Spleen (tissue), 11 donors: ENCODE data around the gene ZBP1. TPM values are rescaled to one million over a fixed set of nuclear protein-coding genes. Genes with fewer than 3 reads are reported as not detected.

ENCODE experiments used
- DNase-seq: peaks from one replicate; pipeline ENCODE4 v3.0.0-alpha.2; 2020
- H3K27ac ChIP-seq, 8 donors: fragments of 200-600 bp; sonication (generic) in 7 of 8; 1 replicate in 4 of 8; 2 replicates in 4 of 8; pipeline versions ENCODE4 v1.5.0 to v1.8.0; 2016 to 2021; ENCODE audit warnings: inconsistent platforms in 4 of 8, mild to moderate bottlenecking in 4 of 8, moderate library complexity in 1 of 8
- H3K27me3 ChIP-seq, 7 donors: fragments of 200-600 bp; sonication (generic) in 6 of 7; replicated peaks in 1 of 7; 1 replicate in 4 of 7; 2 replicates in 3 of 7; pipeline versions ENCODE4 v1.5.0 to v1.8.0; 2016 to 2021; ENCODE audit warnings: inconsistent platforms in 3 of 7, mild to moderate bottlenecking in 1 of 7
- H3K36me3 ChIP-seq, 6 donors: fragments of 200-600 bp; sonication (generic) in 5 of 6; 1 replicate in 4 of 6; 2 replicates in 2 of 6; pipeline versions ENCODE4 v1.5.0 to v1.8.0; 2016 to 2021; ENCODE audit warnings: inconsistent platforms in 2 of 6
- H3K4me1 ChIP-seq, 6 donors: fragments of 200-600 bp; sonication (generic) in 5 of 6; 1 replicate in 3 of 6; 2 replicates in 3 of 6; pipeline versions ENCODE4 v1.5.0 to v1.8.0; 2016 to 2021; ENCODE audit warnings: inconsistent platforms in 3 of 6
- H3K4me3 ChIP-seq, 8 donors: fragments of 200-600 bp; sonication (generic) in 7 of 8; 1 replicate in 4 of 8; 2 replicates in 4 of 8; pipeline versions ENCODE4 v1.5.0 to v1.8.0; 2016 to 2021; ENCODE audit warnings: inconsistent platforms in 4 of 8, mild to moderate bottlenecking in 4 of 8, moderate library complexity in 2 of 8
- H3K9me3 ChIP-seq, 8 donors: fragments of 200-600 bp; sonication (generic) in 7 of 8; 1 replicate in 4 of 8; 2 replicates in 4 of 8; pipeline versions ENCODE4 v1.5.0 to v1.8.0; 2016 to 2021; ENCODE audit warnings: inconsistent platforms in 4 of 8
- CTCF ChIP-seq, 11 experiments: fragments of 200-600 bp in 7 of 11; fragments of 450-650 bp in 4 of 11; sonication (generic) in 4 of 11; IDR thresholded peaks in 8 of 11; conservative IDR thresholded peaks in 3 of 11; 1 replicate in 7 of 11; 2 replicates in 4 of 11; pipeline versions ENCODE4 v1.4.0 to v1.8.0; 2016 to 2021; ENCODE audit warnings: antibody characterized with exemption in 11 of 11, inconsistent platforms in 4 of 11, mild to moderate bottlenecking in 1 of 11
- POLR2A ChIP-seq, 3 donors: fragments of 450-650 bp; IDR thresholded peaks; one replicate each; pipeline ENCODE4 v1.5.1; 2017; ENCODE audit warnings: antibody characterized with exemption in 3 of 3, mild to moderate bottlenecking in 1 of 3
- POLR2AphosphoS5 ChIP-seq, 3 donors: sonication (generic); formaldehyde crosslinking; IDR thresholded peaks; one replicate each; pipeline ENCODE4 v1.5.1; 2017; ENCODE audit warnings: antibody characterized with exemption in 3 of 3
- WGBS, 5 donors: extraction: QIAGEN DNeasy Blood & Tissue Kit in 3 of 5; methylation state at CpG; one replicate each; pipeline versions ENCODE4 v1.1.5 to v1.1.7; 2013 to 2018; 5-methylcytosine and 5-hydroxymethylcytosine counted together
- intact Hi-C: fragments of 100-400 bp; cut with DNase I; formaldehyde crosslinking; loops from one replicate; pipeline ENCODE4 v1.15.0; 2023; ENCODE audit warnings: low total_unique reads
- polyA plus RNA-seq, 3 donors: library from polyadenylated mRNA; stranded (reverse); fragments of 200-250 nt; gene quantifications; one replicate each; pipeline ENCODE4 v1.2.1, GENCODE V29; 2013
- total RNA-seq, 7 donors: library from RNA; depleted of rRNA in 3 of 7; stranded (reverse); fragments of >200 nt in 3 of 7; fragmentation: NEBNext Ultra II Directional in 4 of 7; extraction: Animal tissue kit (Norgen Biotek cat#: 25700) in 4 of 7; gene quantifications; one replicate each; pipeline versions ENCODE4 v1.1.0 to v1.2.1, GENCODE V29; 2016 to 2021
- donor health status: healthy with polysubstance abuse.
- donor health status: DM: no; HTN: no; CAD: no; lungs with moderate emphysema.
- donor health status: DM: no; HTN: no; CAD: no.
- donor health status: Bipolar disorder and iron deficiency.
- donor health status: healthy.
- donor health status: DM: no; HTN: no; CAD: no.
- donor health status: DM: yes; HTN: yes; CAD: no.

ZBP1 gene
- total and polyA plus RNA-seq, 10 donors = 8.6 to 28.4 (median 16.6) TPM

- Histone ChIP-seq H3K27me3 (peaks cover 0 to 39% (median 0%) of the 10 kb centered on the region in 7 donors), H3K27ac (no peak overlapping the region), H3K4me3 (no peak overlapping the region), H3K36me3 (no peaks in the 10 kb centered on the region), H3K4me1 (peaks cover 0 to 6% (median 0%) of the 10 kb centered on the region in 6 donors), H3K9me3 (no peaks in the 10 kb centered on the region)
- no peak for TF ChIP-seq POLR2A (IDR thresholded peaks at IDR 0.05)
- intact Hi-C loops = no loop called here
- 56 to 70% (median 63%) methylated on average over 11 to 13 of the region's 13 CpGs for WGBS, 5 donors
- peak; percentile 63 for DNase-seq
Observed at GRCh38 chr20:57568088-57568896, 51.9 kb downstream of the ZBP1 start.

GRCh38 chr20:57567471-57568079 lies 52.7 kb downstream of the ZBP1 start:
- intact Hi-C loops = no loop called here
- TF ChIP-seq POLR2AphosphoS5 (IDR thresholded peaks at IDR 0.05) = no peak
- peaks cover 0 to 33% (median 0%) of the 10 kb centered on the region in 7 donors for H3K27me3 ChIP-seq

GRCh38 chr20:57566803-57567459 lies 53.3 kb downstream of the ZBP1 start:
- peaks cover 0 to 30% (median 0%) of the 10 kb centered on the region in 7 donors for H3K27me3 ChIP-seq
- H3K36me3 ChIP-seq = no peaks in the 10 kb centered on the region
- TF ChIP-seq CTCF (IDR thresholded peaks at IDR 0.05 in 8 of 11, conservative IDR thresholded peaks at IDR 0.05 in 3 of 11) (no peak), POLR2AphosphoS5 (IDR thresholded peaks at IDR 0.05) (no peak), POLR2A (IDR thresholded peaks at IDR 0.05) (no peak)
- H3K9me3 ChIP-seq = no peaks in the 10 kb centered on the region
- 67 to 75% (median 69%) methylated on average over 10 of the region's 10 CpGs for WGBS, 5 donors
- no peak overlapping the region for H3K4me3 ChIP-seq
- peaks cover 0 to 6% (median 0%) of the 10 kb centered on the region in 6 donors for H3K4me1 ChIP-seq
- H3K27ac ChIP-seq = no peak overlapping the region
- peak; percentile 28 for DNase-seq
- intact Hi-C loops = no loop called here

More at GRCh38 chr20:57567471-57568079, 52.7 kb downstream of the ZBP1 start:
- Histone ChIP-seq H3K4me1 (peaks cover 0 to 6% (median 0%) of the 10 kb centered on the region in 6 donors), H3K4me3 (no peak overlapping the region), H3K27ac (no peak overlapping the region), H3K9me3 (no peaks in the 10 kb centered on the region), H3K36me3 (no peaks in the 10 kb centered on the region)
- peak; percentile 18 for DNase-seq
- WGBS, 5 donors = 81 to 90% (median 84%) methylated on average over 9 of the region's 9 CpGs

GRCh38 chr20:57566399-57566798 lies 53.8 kb downstream of the ZBP1 start:
- Histone ChIP-seq H3K9me3 (no peaks in the 10 kb centered on the region), H3K36me3 (no peaks in the 10 kb centered on the region), H3K4me3 (no peak overlapping the region), H3K27ac (no peak overlapping the region), H3K27me3 (peaks cover 0 to 27% (median 0%) of the 10 kb centered on the region in 7 donors), H3K4me1 (peaks cover 0 to 6% (median 0%) of the 10 kb centered on the region in 6 donors)
- intact Hi-C loops = no loop called here
- DNase-seq = no peak
- TF ChIP-seq POLR2AphosphoS5 (IDR thresholded peaks at IDR 0.05) (no peak), CTCF (IDR thresholded peaks at IDR 0.05 in 8 of 11, conservative IDR thresholded peaks at IDR 0.05 in 3 of 11) (no peak), POLR2A (IDR thresholded peaks at IDR 0.05) (no peak)
- 17 to 49% (median 32%) methylated on average over 1 of the region's 1 CpG for WGBS, 5 donors
